RPMI8226 (cell line): ENCODE data around the gene PRMT7.

Experiments used
- DNase-seq: peaks from one replicate; pipeline ENCODE4 v3.0.0-alpha.2; 2015

PRMT7 gene

GRCh38 chr16:68401871-68402747 is 91.3 kb downstream of the PRMT7 start:
- DNase-seq, result no peak

DNA sequence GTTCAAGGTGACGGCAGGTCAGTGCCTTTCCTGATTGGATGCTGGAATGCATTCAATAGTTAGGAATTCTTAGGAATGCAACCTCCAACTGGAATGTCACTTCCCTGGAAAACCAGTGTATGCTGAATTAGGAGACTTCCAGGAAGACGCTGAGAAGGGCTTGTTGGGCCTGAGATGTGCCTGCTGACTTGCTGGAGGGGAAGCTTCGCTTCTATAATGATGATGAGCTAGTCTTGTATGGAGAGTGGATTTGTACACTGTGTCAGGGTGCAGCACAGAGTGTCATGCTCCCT is 91.9 kb downstream of the PRMT7 start:
- no peak for DNase-seq

DNA sequence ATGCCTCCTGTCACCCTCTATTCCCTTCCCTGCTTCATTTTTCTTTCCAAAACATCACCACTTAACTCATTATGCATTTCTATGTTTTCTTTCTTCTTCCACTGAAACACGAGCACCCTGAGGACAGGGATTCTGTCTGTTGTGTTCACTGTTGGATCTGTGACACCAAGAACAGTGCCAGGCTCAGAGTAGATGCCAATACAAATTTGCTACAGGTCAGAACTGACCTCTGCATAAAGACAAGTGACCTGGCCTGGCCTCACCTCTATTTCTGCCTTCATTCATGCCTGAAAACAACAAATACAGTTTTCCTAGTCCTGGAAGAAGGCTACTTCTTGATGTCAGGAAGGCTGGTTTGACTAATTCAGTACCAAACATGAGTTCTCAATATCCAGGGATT is 92.4 kb downstream of the PRMT7 start:
- DNase-seq, result no peak

DNA sequence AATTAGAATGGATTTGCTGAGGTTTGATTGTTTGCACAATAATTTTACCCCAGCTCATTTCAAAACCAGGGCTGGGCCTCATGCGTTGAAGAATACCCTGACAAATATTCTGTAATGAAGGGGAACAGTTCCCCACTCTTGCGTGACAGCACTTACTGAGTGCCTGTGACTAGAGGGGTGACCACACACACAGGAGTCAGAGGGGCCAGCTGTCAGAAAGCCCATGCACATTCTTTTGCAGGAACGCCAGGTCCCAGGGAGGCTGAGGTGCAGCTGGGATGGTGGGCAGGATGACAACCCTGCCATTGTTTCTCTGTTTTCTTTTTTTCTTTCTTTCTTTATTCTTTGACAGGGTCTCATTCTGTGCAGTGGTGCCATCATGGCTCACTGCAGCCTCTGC is 92.9 kb downstream of the PRMT7 start:
- no peak for DNase-seq

GRCh38 chr16:68404736-68405345 is 94.0 kb downstream of the PRMT7 start:
- no peak for DNase-seq

- DNase-seq, result no peak
Measured at GRCh38 chr16:68406458-68407152, 95.8 kb downstream of the PRMT7 start.
